ENCODE measurements around the gene SSBP3.
"Not testable (repeated sequence)": the region's sequence is repeated elsewhere in the genome, so short reads cannot be mapped to it uniquely, and the experiment has no call there.

SSBP3 gene

GRCh38 chr1:54347955-54348699, 58.1 kb downstream of the SSBP3 start:
- peak; percentile 87 for DNase-seq

- no peak for DNase-seq
These were observed 58.8 kb downstream of the SSBP3 start for GRCh38 chr1:54347261-54347954.

GRCh38 chr1:54345548-54345947, 60.6 kb downstream of the SSBP3 start:
- not testable (repeated sequence) for DNase-seq

GRCh38 chr1:54345116-54345515, 61.1 kb downstream of the SSBP3 start:
- no peak for DNase-seq

GRCh38 chr1:54342742-54343687, 63.2 kb downstream of the SSBP3 start:
- DNase-seq, result no peak

- no peak for DNase-seq
These were observed 63.9 kb downstream of the SSBP3 start for GRCh38 chr1:54342288-54342687.

GRCh38 chr1:54341763-54342162, 64.4 kb downstream of the SSBP3 start:
- no peak for DNase-seq

- DNase-seq, result no peak
These were observed 65.3 kb downstream of the SSBP3 start for GRCh38 chr1:54340878-54341277.

GRCh38 chr1:54340434-54340833, 65.8 kb downstream of the SSBP3 start:
- no peak for DNase-seq

GRCh38 chr1:54339126-54339525, 67.1 kb downstream of the SSBP3 start:
- no peak for DNase-seq

GRCh38 chr1:54338464-54338863, 67.7 kb downstream of the SSBP3 start:
- no peak for DNase-seq

GRCh38 chr1:54337928-54338327, 68.3 kb downstream of the SSBP3 start:
- DNase-seq, result peak; percentile 65

GRCh38 chr1:54337034-54337433, 69.2 kb downstream of the SSBP3 start:
- no peak for DNase-seq

- DNase-seq, result no peak
These were observed 70.1 kb downstream of the SSBP3 start for GRCh38 chr1:54336116-54336515.

- no peak for DNase-seq
These were observed 70.5 kb downstream of the SSBP3 start for GRCh38 chr1:54335755-54336108.

GRCh38 chr1:54335011-54335754, 71.0 kb downstream of the SSBP3 start:
- DNase-seq, result no peak

GRCh38 chr1:54332781-54333585, 73.2 kb downstream of the SSBP3 start:
- DNase-seq, result peak; percentile 22

- no peak for DNase-seq
These were observed 74.2 kb downstream of the SSBP3 start for GRCh38 chr1:54331843-54332463.

- DNase-seq, result no peak
These were observed 75.0 kb downstream of the SSBP3 start for GRCh38 chr1:54331091-54331772.

- DNase-seq, result no peak
These were observed 76.7 kb downstream of the SSBP3 start for GRCh38 chr1:54329312-54330003.
